ENCODE results near the gene MRGPRD. TPM values are rescaled to one million over a fixed set of nuclear protein-coding genes. Genes with fewer than 3 reads are reported as not detected.

MRGPRD gene
- total RNA-seq, 1 experiment from 2014 or later = not detected

- TF ChIP-seq ZNF425 (CRISPR knock-in tag; conservative IDR thresholded peaks at IDR 0.05) = no peak
- no peak for TF ChIP-seq JUN (CRISPR knock-in tag; IDR thresholded peaks at IDR 0.05)
- TF ChIP-seq NFYB (CRISPR knock-in tag; conservative IDR thresholded peaks at IDR 0.05; ENCODE audit: low read depth) = no peak
- no peak for TF ChIP-seq ZNF396 (CRISPR knock-in tag; IDR thresholded peaks at IDR 0.05; ENCODE audit: borderline replicate concordance)
- TF ChIP-seq CDX4 (CRISPR knock-in tag; IDR thresholded peaks at IDR 0.05; ENCODE audit: borderline replicate concordance) = no peak
- no peak for TF ChIP-seq E2F4 (CRISPR knock-in tag; IDR thresholded peaks at IDR 0.05; ENCODE audit: borderline replicate concordance, low read depth)
Measured at GRCh38 chr11:69018924-69019323, 38.1 kb upstream of the MRGPRD start (continued).

GRCh38 chr11:69017951-69018350 lies 37.2 kb upstream of the MRGPRD start:
- Mint-ChIP-seq H3K27ac (no peak overlapping the region), H3K9me3 (peaks cover 12% of the 10 kb centered on the region), H3K4me3 (no peak overlapping the region), H3K4me1 (peaks cover 13% of the 10 kb centered on the region; the same call in 1 of the 2 replicates), H3K36me3 (no peaks in the 10 kb centered on the region), H3K27me3 (ENCODE audit: low read depth) (no peaks in the 10 kb centered on the region)
- ATAC-seq = no peak
- ChIA-PET CTCF (interaction anchor here (1.1 kb wide), 1 partner anchor 26 kb away, joined by 3 read pairs; no protein-coding TSS in a partner anchor), POLR2A (no interaction called here)
- DNase-seq (ENCODE audit: low spot score) = no peak
- TF ChIP-seq ZNF281 (CRISPR knock-in tag; IDR thresholded peaks at IDR 0.05) (no peak), ZBTB43 (CRISPR knock-in tag; IDR thresholded peaks at IDR 0.05) (no peak), CDX4 (CRISPR knock-in tag; IDR thresholded peaks at IDR 0.05; ENCODE audit: borderline replicate concordance) (no peak), IRF1 (CRISPR knock-in tag; IDR thresholded peaks at IDR 0.05) (no peak), USF1 (CRISPR knock-in tag; IDR thresholded peaks at IDR 0.05) (no peak), STAT6 (CRISPR knock-in tag; conservative IDR thresholded peaks at IDR 0.05; ENCODE audit: low read depth) (no peak), MAX (CRISPR knock-in tag; IDR thresholded peaks at IDR 0.05) (no peak), ELF4 (CRISPR knock-in tag; IDR thresholded peaks at IDR 0.05; ENCODE audit: low read depth) (no peak), PREB (CRISPR knock-in tag; IDR thresholded peaks at IDR 0.05; ENCODE audit: borderline replicate concordance) (no peak), CBFB (CRISPR knock-in tag; IDR thresholded peaks at IDR 0.05; ENCODE audit: low read depth) (no peak)

Data from WTC11 (cell line).